Right lobe of liver (tissue), 6 donors: ENCODE results near the gene MNAT1. TPM values are rescaled to one million over a fixed set of nuclear protein-coding genes. Genes with fewer than 3 reads are reported as not detected.
A peak's percentile ranks its signal among the peaks of the same experiment; 100 is the strongest.

ENCODE experiments used
- ATAC-seq, 4 donors: fragments of 200-7000 bp; cut with Tn5 transposase; one replicate each; pipeline ENCODE4 v1.9.1; 2020; ENCODE audit warnings: mild to moderate bottlenecking in 4 of 4, moderate library complexity in 4 of 4
- DNase-seq, 3 donors: peaks; one replicate each; pipeline ENCODE4 v3.0.0-alpha.2; 2020
- H3K27ac ChIP-seq, 3 donors: fragments of 200-600 bp; one replicate each; pipeline ENCODE4 v1.8.0; 2022
- H3K27me3 ChIP-seq, 2 donors: fragments of 200-600 bp; one replicate each; pipeline ENCODE4 v1.8.0; 2022
- H3K36me3 ChIP-seq, 4 donors: fragments of 200-600 bp; sonication (generic) in 1 of 4; one replicate each; pipeline versions ENCODE4 v1.5.1 to v1.8.0; 2017 to 2022; ENCODE audit warnings: control low read depth in 1 of 4
- H3K4me1 ChIP-seq, 4 donors: fragments of 200-600 bp; sonication (generic) in 1 of 4; one replicate each; pipeline versions ENCODE4 v1.5.1 to v1.8.0; 2017 to 2022; ENCODE audit warnings: control low read depth in 1 of 4
- H3K4me3 ChIP-seq, 3 donors: fragments of 200-600 bp; one replicate each; pipeline ENCODE4 v1.8.0; 2022
- H3K9me3 ChIP-seq, 4 donors: fragments of 200-600 bp; sonication (generic) in 1 of 4; one replicate each; pipeline versions ENCODE4 v1.5.1 to v1.8.0; 2017 to 2022; ENCODE audit warnings: control low read depth in 1 of 4
- POLR2A ChIP-seq: fragments of 450-650 bp; IDR thresholded peaks from one replicate; pipeline ENCODE4 v1.6.1; 2017; ENCODE audit warnings: antibody characterized with exemption, mild to moderate bottlenecking
- WGBS: methylation state at CpG from one replicate; pipeline ENCODE4 v1.1.6; 2018; ENCODE audit warnings: low coverage, low lambda C conversion rate; ENCODE audit not compliant: insufficient coverage; ENCODE audit errors: missing lambda C conversion rate; 5-methylcytosine and 5-hydroxymethylcytosine counted together
- intact Hi-C, 2 donors: fragments of 100-400 bp; cut with DNase I; formaldehyde crosslinking; loops; one replicate each; pipeline versions ENCODE4 v1.11.2 to v1.14.1; 2022
- total RNA-seq, 6 experiments: library from RNA; depleted of rRNA in 2 of 6; stranded (reverse); fragments of >200 nt in 2 of 6; fragmentation: NEBNext Ultra II Directional in 3 of 6; extraction: Animal tissue kit (Norgen Biotek cat#: 25700) in 3 of 6; gene quantifications; one replicate each; pipeline versions ENCODE4 v1.1.0 to v1.2.4, GENCODE V29; 2016 to 2023
- TF ChIP-seq, protein P1 (sequence below), 4 donors: fragments of 200-600 bp in 3 of 4; fragments of 450-650 bp in 1 of 4; IDR thresholded peaks; one replicate each; pipeline versions ENCODE4 v1.5.1 to v1.8.0; 2016 to 2022; ENCODE audit warnings: antibody characterized with exemption in 4 of 4, mild to moderate bottlenecking in 2 of 4
- donor health status: DM: no; HTN: yes; CAD: no.
- donor health status: DM: no; HTN: no; CAD: no.
- donor health status: DM: no; HTN: no; CAD: no.
- donor health status: DM: no; HTN: yes; CAD: no.
- donor health status: DM: no; HTN: yes; CAD: no.

MNAT1 gene
- total RNA-seq, 6 experiments from 2014 or later = 10.5 to 15.2 (median 12.3) TPM

DNA sequence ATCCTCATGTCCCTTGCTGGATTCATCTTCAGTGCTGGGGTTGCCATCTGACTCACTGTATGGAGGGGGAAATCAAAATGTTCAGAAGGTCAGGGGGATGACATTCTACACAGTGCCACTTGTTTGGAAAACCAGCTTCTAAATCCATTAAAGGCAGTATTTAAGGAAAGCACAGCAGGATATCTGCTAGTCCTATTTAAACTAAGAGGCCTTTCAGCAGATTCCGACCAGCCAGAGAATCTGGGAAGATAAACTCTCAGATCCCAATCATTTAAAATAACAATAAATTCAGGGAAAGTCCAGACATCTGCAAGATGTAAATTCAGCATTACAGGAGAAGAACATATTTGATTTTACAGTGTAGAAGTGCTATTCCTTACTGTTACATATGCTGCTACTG lies 14.2 kb upstream of the MNAT1 start:
- TF ChIP-seq POLR2A = no peak
- TF ChIP-seq, protein P1, sequence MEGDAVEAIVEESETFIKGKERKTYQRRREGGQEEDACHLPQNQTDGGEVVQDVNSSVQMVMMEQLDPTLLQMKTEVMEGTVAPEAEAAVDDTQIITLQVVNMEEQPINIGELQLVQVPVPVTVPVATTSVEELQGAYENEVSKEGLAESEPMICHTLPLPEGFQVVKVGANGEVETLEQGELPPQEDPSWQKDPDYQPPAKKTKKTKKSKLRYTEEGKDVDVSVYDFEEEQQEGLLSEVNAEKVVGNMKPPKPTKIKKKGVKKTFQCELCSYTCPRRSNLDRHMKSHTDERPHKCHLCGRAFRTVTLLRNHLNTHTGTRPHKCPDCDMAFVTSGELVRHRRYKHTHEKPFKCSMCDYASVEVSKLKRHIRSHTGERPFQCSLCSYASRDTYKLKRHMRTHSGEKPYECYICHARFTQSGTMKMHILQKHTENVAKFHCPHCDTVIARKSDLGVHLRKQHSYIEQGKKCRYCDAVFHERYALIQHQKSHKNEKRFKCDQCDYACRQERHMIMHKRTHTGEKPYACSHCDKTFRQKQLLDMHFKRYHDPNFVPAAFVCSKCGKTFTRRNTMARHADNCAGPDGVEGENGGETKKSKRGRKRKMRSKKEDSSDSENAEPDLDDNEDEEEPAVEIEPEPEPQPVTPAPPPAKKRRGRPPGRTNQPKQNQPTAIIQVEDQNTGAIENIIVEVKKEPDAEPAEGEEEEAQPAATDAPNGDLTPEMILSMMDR (IDR thresholded peaks at IDR 0.05) = no peak
- no peaks in the 10 kb centered on the region for H3K9me3 ChIP-seq
- no peak for DNase-seq
- WGBS = 83% methylated on average over 1 of the region's 1 CpG
- intact Hi-C loops = loop anchor here in 1 of 2 donors (10.0 kb wide), 1 partner anchor 66 kb away; no protein-coding TSS in a partner anchor
- H3K27ac ChIP-seq = no peak overlapping the region
- no peak for ATAC-seq
- no peaks in the 10 kb centered on the region for H3K36me3 ChIP-seq
- peaks cover 0 to 13% (median 5%) of the 10 kb centered on the region in 4 donors for H3K4me1 ChIP-seq
- no peak overlapping the region for H3K4me3 ChIP-seq
- no peaks in the 10 kb centered on the region for H3K27me3 ChIP-seq

DNA sequence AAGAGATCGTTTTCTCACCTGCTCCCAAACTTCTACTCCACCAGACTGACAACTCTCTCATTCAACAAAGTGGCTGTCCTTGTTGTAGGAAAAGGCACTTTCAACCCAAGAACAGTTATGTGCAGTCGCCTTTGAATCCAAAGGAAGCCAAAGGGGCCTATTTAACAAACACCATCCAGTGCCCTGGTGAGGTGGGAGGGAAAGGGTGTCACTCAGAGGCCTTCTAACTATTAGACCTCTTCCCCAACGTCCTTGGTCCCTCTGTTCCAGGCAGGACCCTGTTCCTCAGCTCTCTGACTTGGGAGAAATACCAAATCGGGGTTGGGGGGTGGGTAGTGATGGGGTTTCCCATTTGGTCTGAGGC lies 13.6 kb upstream of the MNAT1 start:
- no peaks in the 10 kb centered on the region for H3K27me3 ChIP-seq

DNA sequence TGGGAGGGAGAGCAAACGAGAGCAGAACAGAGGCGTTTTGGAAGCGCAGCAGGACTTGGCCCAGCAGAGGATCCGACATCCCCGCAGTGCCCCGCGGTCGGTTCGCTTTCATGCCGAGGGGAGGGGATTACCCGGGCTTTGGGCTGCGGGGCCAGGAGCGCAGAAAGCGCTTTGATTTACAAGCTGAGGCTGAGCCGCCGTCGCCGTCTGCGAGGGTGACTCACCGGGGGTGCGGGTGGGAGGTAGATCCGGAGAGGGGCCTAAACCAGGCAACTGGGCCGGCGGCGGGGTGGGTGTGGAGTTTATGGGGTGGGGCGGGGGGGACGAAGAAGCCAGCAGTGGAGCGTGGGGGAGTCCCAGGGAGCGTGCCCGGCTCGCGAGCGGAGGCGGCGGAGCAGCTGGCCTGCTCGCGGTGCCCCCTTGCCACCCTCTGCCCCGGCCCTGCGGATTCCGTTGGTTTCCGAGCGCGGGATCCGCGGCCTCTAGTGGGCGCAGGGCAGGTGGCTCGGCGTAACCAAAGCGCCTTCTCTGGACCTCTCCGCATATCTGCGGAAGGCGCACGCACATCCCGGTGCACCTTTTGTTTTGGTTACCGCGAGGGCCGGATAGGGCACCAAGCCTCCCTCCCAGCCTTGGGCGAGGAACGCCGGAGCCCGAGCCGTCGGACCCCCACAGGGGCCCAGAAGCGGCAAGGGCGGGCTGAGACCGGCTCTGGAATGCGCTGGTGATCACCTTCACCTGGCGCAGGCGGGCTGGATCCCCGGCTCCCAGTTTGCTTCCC lies 13.0 kb upstream of the MNAT1 start:
- H3K27ac ChIP-seq = no peak overlapping the region
- peaks cover 0 to 13% (median 5%) of the 10 kb centered on the region in 4 donors for H3K4me1 ChIP-seq
- no peaks in the 10 kb centered on the region for H3K36me3 ChIP-seq
- intact Hi-C loops = loop anchor here in 1 of 2 donors (10.0 kb wide), 1 partner anchor 67 kb away; no protein-coding TSS in a partner anchor
- 22% methylated on average over 16 of the region's 70 CpGs for WGBS
- peak overlapping the region; percentile 53 to 56 (median 56) for H3K4me3 ChIP-seq
- H3K27me3 ChIP-seq = no peaks in the 10 kb centered on the region
- ATAC-seq = peak; percentile 76 to 80 (median 78)
- no peak for TF ChIP-seq POLR2A
- TF ChIP-seq, protein P1 (IDR thresholded peaks at IDR 0.05) = peak in 3 of 4 donors; percentile 26 to 47 (median 44)
- no peaks in the 10 kb centered on the region for H3K9me3 ChIP-seq
- peak; percentile 53 to 61 (median 60) for DNase-seq

More for the DNA sequence above, 13.6 kb upstream of the MNAT1 start:
- ATAC-seq (no peak), DNase-seq (no peak)
- TF ChIP-seq, protein P1 (IDR thresholded peaks at IDR 0.05) = no peak
- TF ChIP-seq POLR2A = no peak
- no peak overlapping the region for H3K27ac ChIP-seq
- no peaks in the 10 kb centered on the region for H3K36me3 ChIP-seq
- H3K9me3 ChIP-seq = no peaks in the 10 kb centered on the region
- H3K4me3 ChIP-seq = no peak overlapping the region
- peaks cover 0 to 13% (median 5%) of the 10 kb centered on the region in 4 donors for H3K4me1 ChIP-seq
- WGBS = 53% methylated on average over 4 of the region's 4 CpGs
- intact Hi-C loops = loop anchor here in 1 of 2 donors (10.0 kb wide), 1 partner anchor 66 kb away; no protein-coding TSS in a partner anchor

DNA sequence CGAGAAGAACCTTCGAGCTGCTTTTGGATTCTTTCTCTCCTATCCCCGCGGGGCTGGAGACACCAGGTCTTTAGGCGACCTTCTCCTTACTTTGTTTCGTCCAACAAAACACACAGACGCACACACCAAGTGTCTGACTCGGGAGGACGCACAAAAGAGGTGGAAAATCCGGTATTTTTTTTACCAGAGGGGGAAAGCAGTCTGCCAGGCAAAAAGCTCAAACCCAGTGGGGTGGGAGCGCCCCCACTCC lies 12.5 kb upstream of the MNAT1 start:
- 0% methylated on average over 8 of the region's 11 CpGs for WGBS
- no peaks in the 10 kb centered on the region for H3K36me3 ChIP-seq
- H3K4me1 ChIP-seq = peaks cover 0 to 13% (median 5%) of the 10 kb centered on the region in 4 donors
- H3K27ac ChIP-seq = no peak overlapping the region
- TF ChIP-seq POLR2A = no peak
- TF ChIP-seq, protein P1 (IDR thresholded peaks at IDR 0.05) = no peak
- H3K9me3 ChIP-seq = no peaks in the 10 kb centered on the region
- DNase-seq (no peak), ATAC-seq (no peak)
- H3K4me3 ChIP-seq = peak overlapping the region; percentile 53 to 56 (median 56)
- intact Hi-C loops = loop anchor here in 1 of 2 donors (10.0 kb wide), 1 partner anchor 67 kb away; no protein-coding TSS in a partner anchor
- no peaks in the 10 kb centered on the region for H3K27me3 ChIP-seq
